Urinary bladder (tissue), 4 donors: Measurements from ENCODE around the gene MEA1. TPM values are rescaled to one million over a fixed set of nuclear protein-coding genes. Genes with fewer than 3 reads are reported as not detected.

Source experiments
- DNase-seq: peaks from one replicate; pipeline ENCODE4 v3.0.0-alpha.2; 2015; ENCODE audit errors: extremely low spot score
- H3K27ac ChIP-seq: one replicate; pipeline ENCODE4 v1.5.1; 2013; ENCODE audit warnings: low read depth, mild to moderate bottlenecking, moderate library complexity
- H3K36me3 ChIP-seq: one replicate; pipeline ENCODE4 v1.6.1; 2013; ENCODE audit warnings: mild to moderate bottlenecking, moderate library complexity; ENCODE audit not compliant: insufficient read depth
- H3K4me1 ChIP-seq: one replicate; pipeline ENCODE4 v1.6.1; 2013; ENCODE audit warnings: mild to moderate bottlenecking, moderate library complexity; ENCODE audit not compliant: insufficient read depth
- H3K4me3 ChIP-seq: one replicate; pipeline ENCODE4 v1.5.1; 2013; ENCODE audit warnings: low read depth, low read length
- WGBS: extraction: QIAGEN DNeasy Blood & Tissue Kit; methylation state at CpG from one replicate; pipeline ENCODE4 v1.1.7; 2013; 5-methylcytosine and 5-hydroxymethylcytosine counted together
- polyA plus RNA-seq: library from polyadenylated mRNA; stranded (reverse); fragments of 200-250 nt; gene quantifications from one replicate; pipeline ENCODE4 v1.2.3, GENCODE V29; 2013
- total RNA-seq: library from RNA; depleted of rRNA; stranded (reverse); fragments of >200 nt; gene quantifications from one replicate; pipeline ENCODE4 v1.2.3, GENCODE V29; 2014
- donor health status: healthy with polysubstance abuse.
- donor health status: healthy.

MEA1 gene
- total and polyA plus RNA-seq, 2 donors, result 29.1 to 87.7 TPM

DNA sequence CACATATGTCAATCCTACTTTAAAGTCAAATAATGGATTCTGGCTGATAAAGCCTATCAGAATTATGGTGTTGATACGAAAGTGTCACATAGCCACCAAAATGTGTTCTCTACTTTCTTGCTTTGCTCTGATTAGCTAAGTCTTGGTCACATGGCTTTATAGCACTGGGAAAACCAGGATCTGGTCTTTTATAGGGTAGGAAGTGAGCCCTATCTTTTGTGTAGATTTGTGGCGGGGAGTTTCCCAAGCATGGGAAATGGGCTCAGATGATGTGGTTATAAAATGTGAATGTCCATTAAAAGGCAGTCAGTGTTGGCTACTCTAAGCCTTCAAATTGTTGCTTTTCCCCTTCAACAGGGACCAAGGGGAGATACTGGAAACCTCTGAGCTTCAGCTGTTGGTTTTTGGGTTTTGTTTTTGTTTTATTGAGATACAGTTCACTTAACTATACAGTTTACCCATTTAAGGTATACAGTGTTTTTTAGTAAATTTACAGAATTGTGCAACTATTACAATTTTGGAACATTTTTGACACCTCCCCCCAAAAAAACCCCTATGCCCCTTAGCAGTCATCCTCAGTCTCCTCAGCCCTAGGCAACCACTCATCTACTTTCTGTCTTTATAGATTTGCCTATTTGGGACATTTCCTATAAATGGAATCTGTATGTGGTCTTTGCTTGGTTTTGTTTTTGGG is 19.9 kb upstream of the MEA1 start:
- Histone ChIP-seq H3K27ac (no peak overlapping the region), H3K36me3 (peaks cover 3% of the 10 kb centered on the region), H3K4me3 (no peak overlapping the region), H3K4me1 (no peaks in the 10 kb centered on the region)
- no peak for DNase-seq
- 90% methylated on average over 2 of the region's 2 CpGs for WGBS

GRCh38 chr6:43032326-43032725 is 18.6 kb upstream of the MEA1 start:
- H3K4me3 ChIP-seq, result no peak overlapping the region
- no peak overlapping the region for H3K27ac ChIP-seq
- 94% methylated on average over 4 of the region's 4 CpGs for WGBS
- H3K36me3 ChIP-seq, result peaks cover 9% of the 10 kb centered on the region
- H3K4me1 ChIP-seq, result no peaks in the 10 kb centered on the region
- DNase-seq, result no peak

DNA sequence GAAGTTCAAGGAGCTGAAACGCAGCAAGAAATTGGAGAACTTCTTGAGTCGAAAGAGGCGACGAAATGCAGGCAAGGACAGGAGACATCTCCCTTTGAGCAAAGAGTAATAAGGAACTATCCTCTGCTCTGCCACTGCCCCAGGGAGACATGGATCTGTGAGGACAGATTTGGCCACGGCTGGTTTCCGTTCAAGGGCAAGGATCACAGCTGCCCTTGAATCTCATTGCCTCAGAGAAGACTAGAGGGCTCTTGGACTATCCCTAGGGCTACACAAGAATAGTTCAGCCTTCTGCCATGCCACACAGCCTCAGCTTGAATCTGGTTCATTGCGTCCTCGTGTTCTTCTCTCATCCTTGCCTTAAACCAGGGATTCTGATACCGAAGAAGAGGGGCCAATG is 15.4 kb upstream of the MEA1 start:
- H3K36me3 ChIP-seq, result peaks cover 12% of the 10 kb centered on the region
- H3K4me3 ChIP-seq, result no peak overlapping the region
- no peak overlapping the region for H3K27ac ChIP-seq
- 89% methylated on average over 9 of the region's 9 CpGs for WGBS
- DNase-seq, result no peak
- no peaks in the 10 kb centered on the region for H3K4me1 ChIP-seq

DNA sequence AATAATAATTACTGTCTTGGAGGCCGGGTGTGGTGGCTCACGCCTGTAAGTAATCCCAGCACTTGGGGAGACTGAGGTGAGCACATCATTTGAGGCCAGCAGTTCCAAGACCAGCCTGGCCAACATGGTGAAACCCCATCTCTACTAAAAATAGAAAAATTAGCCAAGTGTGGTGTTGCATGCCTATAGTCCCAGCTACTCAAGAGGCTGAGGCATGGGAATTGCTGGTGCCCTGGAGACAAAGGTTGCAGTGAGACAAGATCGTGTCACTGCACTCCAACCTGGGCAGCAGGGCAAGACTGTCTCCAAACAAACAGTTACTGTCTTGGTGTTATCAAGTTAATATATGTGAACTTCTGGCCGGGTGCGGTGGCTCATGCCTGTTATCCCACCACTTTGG is 12.6 kb upstream of the MEA1 start:
- DNase-seq, result no peak
- Histone ChIP-seq H3K36me3 (peaks cover 12% of the 10 kb centered on the region), H3K4me1 (no peaks in the 10 kb centered on the region), H3K27ac (no peak overlapping the region), H3K4me3 (no peak overlapping the region)
- WGBS, result 92% methylated on average over 5 of the region's 5 CpGs

- no peak for DNase-seq
- Histone ChIP-seq H3K4me3 (no peak overlapping the region), H3K27ac (no peak overlapping the region), H3K4me1 (no peaks in the 10 kb centered on the region), H3K36me3 (peaks cover 12% of the 10 kb centered on the region)
- 72% methylated on average over 2 of the region's 2 CpGs for WGBS
Observed at GRCh38 chr6:43024436-43024835, 10.7 kb upstream of the MEA1 start.

- no peak for DNase-seq
- Histone ChIP-seq H3K4me3 (peak within 1 kb of the TSS; percentile 97), H3K4me1 (no peaks in the 10 kb centered on the region), H3K36me3 (no peaks in the 10 kb centered on the region), H3K27ac (peak within 1 kb of the TSS; percentile 88)
- under 1% methylated on average over 56 of the region's 56 CpGs for WGBS
Observed at GRCh38 chr6:43021270-43022047, 7.7 kb upstream of the MEA1 start, which contains the start of gene RRP36. Gene RRP36, plus strand, starts transcription at chr6:43021623. Its CDS starts 32 bp downstream, at chr6:43021655.

- Histone ChIP-seq H3K4me1 (no peaks in the 10 kb centered on the region), H3K4me3 (peak overlapping the region; percentile 97), H3K36me3 (no peaks in the 10 kb centered on the region), H3K27ac (peak overlapping the region; percentile 88)
- WGBS, result 46% methylated on average over 5 of the region's 5 CpGs
- DNase-seq, result no peak
Observed at GRCh38 chr6:43020847-43021246, 7.1 kb upstream of the MEA1 start.

- H3K27ac ChIP-seq, result no peak overlapping the region
- no peaks in the 10 kb centered on the region for H3K36me3 ChIP-seq
- H3K4me3 ChIP-seq, result no peak overlapping the region
- 92% methylated on average over 3 of the region's 3 CpGs for whole genome bisulfite sequencing
- no peaks in the 10 kb centered on the region for H3K4me1 ChIP-seq
- DNase-seq, result no peak
Observed at GRCh38 chr6:43020052-43020705, 6.4 kb upstream of the MEA1 start.

- H3K4me3 ChIP-seq, result no peak overlapping the region
Observed at GRCh38 chr6:43019152-43019551, 5.4 kb upstream of the MEA1 start.

GRCh38 chr6:43016943-43017334 is 3.2 kb upstream of the MEA1 start:
- WGBS, result 89% methylated on average over 12 of the region's 12 CpGs
- Histone ChIP-seq H3K4me3 (no peak overlapping the region), H3K27ac (no peak overlapping the region), H3K4me1 (no peaks in the 10 kb centered on the region), H3K36me3 (no peaks in the 10 kb centered on the region)
- DNase-seq, result no peak

More at GRCh38 chr6:43019152-43019551, 5.4 kb upstream of the MEA1 start:
- no peaks in the 10 kb centered on the region for H3K4me1 ChIP-seq
- WGBS, result 90% methylated on average over 2 of the region's 2 CpGs
- DNase-seq, result no peak
- H3K27ac ChIP-seq, result no peak overlapping the region
- H3K36me3 ChIP-seq, result no peaks in the 10 kb centered on the region

- Histone ChIP-seq H3K4me3 (no peak overlapping the region), H3K27ac (no peak overlapping the region), H3K4me1 (no peaks in the 10 kb centered on the region), H3K36me3 (no peaks in the 10 kb centered on the region)
- WGBS, result 76% methylated on average over 7 of the region's 7 CpGs
- no peak for DNase-seq
Observed at GRCh38 chr6:43016176-43016942, 2.6 kb upstream of the MEA1 start.

DNA sequence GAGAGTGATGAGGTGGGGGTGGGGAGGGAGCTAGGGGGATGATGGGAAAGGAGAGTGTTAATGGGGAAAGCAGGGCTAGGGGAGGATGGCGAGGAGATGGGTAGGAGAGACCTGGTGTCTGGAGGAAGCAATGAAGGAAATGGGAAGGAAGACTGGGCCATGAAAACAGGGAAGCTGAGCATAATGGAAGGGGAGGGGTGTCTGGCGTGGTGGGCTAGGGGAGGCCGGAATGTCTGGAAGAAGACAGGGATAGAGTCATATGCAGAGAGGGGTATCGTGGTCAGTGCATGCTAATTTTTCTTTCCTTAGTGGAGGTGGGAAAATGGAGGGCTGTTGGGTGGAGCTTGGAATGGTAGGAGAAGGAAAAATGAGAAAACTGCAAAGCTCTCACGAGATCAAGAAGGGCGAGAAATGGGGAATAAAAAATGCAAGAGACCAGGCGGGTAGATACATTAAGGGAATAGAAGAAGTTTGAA is 726 bp upstream of the MEA1 start:
- DNase-seq, result no peak
- peak overlapping the region; percentile 44 for H3K27ac ChIP-seq
- H3K36me3 ChIP-seq, result no peaks in the 10 kb centered on the region
- peak overlapping the region; percentile 78 for H3K4me3 ChIP-seq
- under 1% methylated on average over 7 of the region's 7 CpGs for WGBS
- no peaks in the 10 kb centered on the region for H3K4me1 ChIP-seq
